Activated effector memory CD4-positive, alpha-beta T cell treated with anti-CD3 and anti-CD28 coated beads, Interleukin-2, amount 50 U/mL, for 16 hours (primary cell): Measurements from ENCODE around the gene AQP7.
"Not testable (repeated sequence)": the region's sequence is repeated elsewhere in the genome, so short reads cannot be mapped to it uniquely, and the experiment has no call there.

Source experiments
- DNase-seq: peaks from one replicate; pipeline ENCODE4 v3.0.0-alpha.2; 2020

AQP7 gene

GRCh38 chr9:33393581-33393980 is 8.8 kb downstream of the AQP7 start:
- no peak for DNase-seq

GRCh38 chr9:33392591-33393021 is 9.8 kb downstream of the AQP7 start:
- not testable (repeated sequence) for DNase-seq

- not testable (repeated sequence) for DNase-seq
These were observed 11.1 kb downstream of the AQP7 start for GRCh38 chr9:33391111-33391771.

- no peak for DNase-seq
These were observed 14.0 kb downstream of the AQP7 start for GRCh38 chr9:33388110-33388994.

GRCh38 chr9:33386998-33387397 is 15.4 kb downstream of the AQP7 start:
- DNase-seq: not testable (repeated sequence)

GRCh38 chr9:33386641-33386996 is 15.7 kb downstream of the AQP7 start:
- not testable (repeated sequence) for DNase-seq

GRCh38 chr9:33385979-33386640 is 16.3 kb downstream of the AQP7 start:
- not testable (repeated sequence) for DNase-seq

GRCh38 chr9:33385536-33385935 is 16.8 kb downstream of the AQP7 start:
- DNase-seq: not testable (repeated sequence)

GRCh38 chr9:33383396-33383795 is 19.0 kb downstream of the AQP7 start:
- peak; percentile 24 for DNase-seq

- not testable (repeated sequence) for DNase-seq
These were observed 20.0 kb downstream of the AQP7 start for GRCh38 chr9:33382397-33382796.

GRCh38 chr9:33381231-33381791 is 21.1 kb downstream of the AQP7 start:
- DNase-seq: no peak

- DNase-seq: no peak
These were observed 21.8 kb downstream of the AQP7 start for GRCh38 chr9:33380390-33381094.

GRCh38 chr9:33379666-33380389 is 22.5 kb downstream of the AQP7 start:
- no peak for DNase-seq

GRCh38 chr9:33378121-33378795 is 24.1 kb downstream of the AQP7 start:
- DNase-seq: no peak

GRCh38 chr9:33377089-33377715 is 25.2 kb downstream of the AQP7 start:
- DNase-seq: no peak

GRCh38 chr9:33375841-33376321 is 26.5 kb downstream of the AQP7 start:
- DNase-seq: no peak

GRCh38 chr9:33375238-33375840 is 27.0 kb downstream of the AQP7 start:
- DNase-seq: no peak

GRCh38 chr9:33374634-33375237 is 27.6 kb downstream of the AQP7 start:
- DNase-seq: peak; percentile 82

GRCh38 chr9:33374190-33374589 is 28.2 kb downstream of the AQP7 start:
- DNase-seq: no peak

GRCh38 chr9:33372900-33373299 is 29.5 kb downstream of the AQP7 start:
- no peak for DNase-seq
